ENCODE results near the gene SCAF4. TPM values are rescaled to one million over a fixed set of nuclear protein-coding genes. Genes with fewer than 3 reads are reported as not detected.

The SCAF4 gene
- total and polyA plus RNA-seq, 10 of the 15 experiments (the other 5 are each of a cell fraction or from before 2014, with no cell fraction given) = 4.3 to 49.3 (median 16.0) TPM

GRCh38 chr21:31713973-31714740, 17.8 kb downstream of the SCAF4 start:
- intact Hi-C loops (cut with micrococcal nuclease; ENCODE audit: unreplicated experiment) (no loop called here), in situ Hi-C loops (cut with MboI) (no loop called here)
- peaks cover 8% of the 10 kb centered on the region for H3K4me1 ChIP-seq (ENCODE audit: control insufficient read depth, insufficient read depth, low read length)
- H2AFZ ChIP-seq (ENCODE audit: control insufficient read depth, low read depth, low read length) = no peak overlapping the region
- ATAC-seq (peak; percentile 70), FAIRE-seq (no peak), DNase-seq (ENCODE audit: low read depth, low spot score) (no peak)
- no peak overlapping the region for H3K27ac ChIP-seq (ENCODE audit: control insufficient read depth, insufficient read depth)
- no peaks in the 10 kb centered on the region for H3K36me3 ChIP-seq (ENCODE audit: control insufficient read depth in 2 of 2, insufficient read depth in 2 of 2, low read length in 1 of 2)
- SMC1A ChIA-PET (ENCODE audit: uncharacterized antibody, unreplicated experiment) = no interaction called here
- CTCF ChIA-PET = interaction anchor here (1.1 kb wide), 1 partner anchor 13 kb away, joined by 3 read pairs; no protein-coding TSS in a partner anchor
- no peaks in the 10 kb centered on the region for H3K27me3 ChIP-seq (replicated peaks in 1 of 2; ENCODE audit: control insufficient read depth in 2 of 2, insufficient read depth in 2 of 2, low read length in 1 of 2)
- RAD21 ChIA-PET (ENCODE audit: unreplicated experiment) = no interaction called here
- no peak overlapping the region; the same call in 1 of the 2 replicates for H3K4me3 ChIP-seq
- 2% methylated on average over 5 of the region's 5 CpGs for WGBS (ENCODE audit: insufficient coverage, insufficient replicate concordance, low lambda C conversion rate, missing lambda C conversion rate)
- POLR2A ChIA-PET = no interaction called here
- H3K4me2 ChIP-seq (ENCODE audit: control insufficient read depth, insufficient read depth) = peak overlapping the region; percentile 23; the same call in 1 of the 2 replicates
- H4K20me1 ChIP-seq (ENCODE audit: control insufficient read depth, insufficient read depth) = no peaks in the 10 kb centered on the region; the same call in 1 of the 2 replicates
- no peak overlapping the region for H3K9ac ChIP-seq (ENCODE audit: control insufficient read depth, insufficient read depth, low read length)
- H3K79me2 ChIP-seq (ENCODE audit: control insufficient read depth, insufficient read depth, low read length) = peaks cover 84% of the 10 kb centered on the region
- no TSS peak for BruUV-seq (replicated peaks)
- no peaks in the 10 kb centered on the region for H3K9me3 ChIP-seq (replicated peaks; ENCODE audit: control insufficient read depth, insufficient read depth, low read length)
- TF ChIP-seq POLR2AphosphoS2 (IDR thresholded peaks at IDR 0.05; ENCODE audit: low read depth, low read length) (no peak), JUNB (IDR thresholded peaks at IDR 0.05) (peak; percentile 35; the same call in 1 of the 2 replicates)

- TF ChIP-seq, protein P1, sequence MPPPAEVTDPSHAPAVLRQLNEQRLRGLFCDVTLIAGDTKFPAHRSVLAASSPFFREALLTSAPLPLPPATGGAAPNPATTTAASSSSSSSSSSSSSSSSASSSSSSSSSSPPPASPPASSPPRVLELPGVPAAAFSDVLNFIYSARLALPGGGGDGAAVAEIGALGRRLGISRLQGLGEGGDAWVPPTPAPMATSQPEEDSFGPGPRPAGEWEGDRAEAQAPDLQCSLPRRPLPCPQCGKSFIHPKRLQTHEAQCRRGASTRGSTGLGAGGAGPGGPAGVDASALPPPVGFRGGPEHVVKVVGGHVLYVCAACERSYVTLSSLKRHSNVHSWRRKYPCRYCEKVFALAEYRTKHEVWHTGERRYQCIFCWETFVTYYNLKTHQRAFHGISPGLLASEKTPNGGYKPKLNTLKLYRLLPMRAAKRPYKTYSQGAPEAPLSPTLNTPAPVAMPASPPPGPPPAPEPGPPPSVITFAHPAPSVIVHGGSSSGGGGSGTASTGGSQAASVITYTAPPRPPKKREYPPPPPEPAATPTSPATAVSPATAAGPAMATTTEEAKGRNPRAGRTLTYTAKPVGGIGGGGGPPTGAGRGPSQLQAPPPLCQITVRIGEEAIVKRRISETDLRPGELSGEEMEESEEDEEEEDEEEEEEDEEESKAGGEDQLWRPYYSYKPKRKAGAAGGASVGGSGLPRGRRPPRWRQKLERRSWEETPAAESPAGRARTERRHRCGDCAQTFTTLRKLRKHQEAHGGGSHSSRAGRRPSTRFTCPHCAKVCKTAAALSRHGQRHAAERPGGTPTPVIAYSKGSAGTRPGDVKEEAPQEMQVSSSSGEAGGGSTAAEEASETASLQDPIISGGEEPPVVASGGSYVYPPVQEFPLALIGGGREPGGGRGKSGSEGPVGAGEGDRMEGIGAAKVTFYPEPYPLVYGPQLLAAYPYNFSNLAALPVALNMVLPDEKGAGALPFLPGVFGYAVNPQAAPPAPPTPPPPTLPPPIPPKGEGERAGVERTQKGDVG (CRISPR knock-in tag; IDR thresholded peaks at IDR 0.05) = no peak
- Histone ChIP-seq H2AFZ (ENCODE audit: control insufficient read depth, low read depth, low read length) (no peak overlapping the region), H3K79me2 (ENCODE audit: control insufficient read depth, insufficient read depth, low read length) (peaks cover 86% of the 10 kb centered on the region), H4K20me1 (ENCODE audit: control insufficient read depth, insufficient read depth) (no peaks in the 10 kb centered on the region; the same call in 1 of the 2 replicates), H3K27ac (ENCODE audit: control insufficient read depth, insufficient read depth) (no peak overlapping the region), H3K9ac (ENCODE audit: control insufficient read depth, insufficient read depth, low read length) (no peak overlapping the region), H3K27me3 (replicated peaks in 1 of 2; ENCODE audit: control insufficient read depth in 2 of 2, insufficient read depth in 2 of 2, low read length in 1 of 2) (no peaks in the 10 kb centered on the region), H3K4me1 (ENCODE audit: control insufficient read depth, insufficient read depth, low read length) (peaks cover 8% of the 10 kb centered on the region), H3K36me3 (ENCODE audit: control insufficient read depth in 2 of 2, insufficient read depth in 2 of 2, low read length in 1 of 2) (no peaks in the 10 kb centered on the region), H3K4me3 (no peak overlapping the region), H3K9me3 (replicated peaks; ENCODE audit: control insufficient read depth, insufficient read depth, low read length) (no peaks in the 10 kb centered on the region), H3K4me2 (ENCODE audit: control insufficient read depth, insufficient read depth) (no peak overlapping the region)
- no peak for ATAC-seq
- ChIA-PET CTCF (no interaction called here), SMC1A (ENCODE audit: uncharacterized antibody, unreplicated experiment) (no interaction called here), RAD21 (ENCODE audit: unreplicated experiment) (no interaction called here), POLR2A (interaction anchor here (0.7 kb wide), 1 partner anchor 16 kb away, joined by 4 read pairs; no protein-coding TSS in a partner anchor)
- 95% methylated on average over 3 of the region's 3 CpGs for WGBS (ENCODE audit: insufficient coverage, insufficient replicate concordance, low lambda C conversion rate, missing lambda C conversion rate)
- no TSS peak for BruUV-seq (replicated peaks)
- in situ Hi-C loops (cut with MboI) = no loop called here
- no peak for FAIRE-seq
- intact Hi-C loops (cut with micrococcal nuclease; ENCODE audit: unreplicated experiment) = no loop called here
- DNase-seq (ENCODE audit: low read depth, low spot score) = no peak
These were observed 18.8 kb downstream of the SCAF4 start for GRCh38 chr21:31713115-31713514.
